HG03039 (cell line): ENCODE measurements around the gene PLXNA2.

ENCODE experiments used
- ATAC-seq: cut with Tn5 transposase; IDR thresholded peaks from one replicate; pipeline ENCODE4 v1.9.1; 2021; ENCODE audit warnings: mild to moderate bottlenecking, moderate library complexity; ENCODE audit not compliant: unreplicated experiment

Gene PLXNA2

GRCh38 chr1:208031932-208032320 is 212.3 kb downstream of the PLXNA2 start:
- ATAC-seq = no peak

GRCh38 chr1:208031316-208031931 is 212.8 kb downstream of the PLXNA2 start:
- no peak for ATAC-seq

GRCh38 chr1:208030288-208031091 is 213.7 kb downstream of the PLXNA2 start:
- ATAC-seq = no peak

GRCh38 chr1:208029381-208030287 is 214.6 kb downstream of the PLXNA2 start:
- ATAC-seq = no peak

GRCh38 chr1:208028526-208028925 is 215.7 kb downstream of the PLXNA2 start:
- no peak for ATAC-seq

- no peak for ATAC-seq
These were observed 216.3 kb downstream of the PLXNA2 start for GRCh38 chr1:208027861-208028260.

GRCh38 chr1:208026880-208027438 is 217.2 kb downstream of the PLXNA2 start:
- no peak for ATAC-seq

- ATAC-seq = no peak
These were observed 219.2 kb downstream of the PLXNA2 start for GRCh38 chr1:208025031-208025430.

GRCh38 chr1:208024406-208024805 is 219.8 kb downstream of the PLXNA2 start:
- ATAC-seq = no peak

- ATAC-seq = no peak
These were observed 224.9 kb downstream of the PLXNA2 start for GRCh38 chr1:208019257-208019656.

GRCh38 chr1:208015255-208015654 is 228.9 kb downstream of the PLXNA2 start:
- no peak for ATAC-seq

GRCh38 chr1:208013210-208013609 is 231.0 kb downstream of the PLXNA2 start:
- ATAC-seq = no peak

- no peak for ATAC-seq
These were observed 231.5 kb downstream of the PLXNA2 start for GRCh38 chr1:208012721-208013120.

GRCh38 chr1:208010487-208011071 is 233.6 kb downstream of the PLXNA2 start:
- ATAC-seq = no peak

GRCh38 chr1:208009706-208010444 is 234.3 kb downstream of the PLXNA2 start:
- ATAC-seq = no peak

- no peak for ATAC-seq
These were observed 234.9 kb downstream of the PLXNA2 start for GRCh38 chr1:208009303-208009702.

- ATAC-seq = no peak
These were observed 235.7 kb downstream of the PLXNA2 start for GRCh38 chr1:208008534-208008933.

GRCh38 chr1:208007938-208008342 is 236.2 kb downstream of the PLXNA2 start:
- ATAC-seq = no peak

GRCh38 chr1:208007319-208007937 is 236.8 kb downstream of the PLXNA2 start:
- no peak for ATAC-seq
